GM23248 (cell line): ENCODE data around the gene SCN8A. TPM values are rescaled to one million over a fixed set of nuclear protein-coding genes. Genes with fewer than 3 reads are reported as not detected.

Experiments used
- DNase-seq: peaks from one replicate; pipeline ENCODE4 v3.0.0-alpha.2; 2015
- H2AFZ ChIP-seq: fragments of 200-600 bp; sonication (generic); 2 replicates; pipeline ENCODE4 v1.6.1; 2016; ENCODE audit warnings: antibody characterized with exemption
- H3F3A ChIP-seq: fragments of 200-600 bp; sonication (generic); 2 replicates; pipeline ENCODE4 v1.6.1; 2016; ENCODE audit warnings: mild to moderate bottlenecking, antibody characterized with exemption, mixed run types; ENCODE audit not compliant: insufficient read depth
- H3K27ac ChIP-seq: fragments of 200-600 bp; sonication (generic); 2 replicates; pipeline ENCODE4 v1.5.1; 2016; ENCODE audit warnings: mild to moderate bottlenecking
- H3K27me3 ChIP-seq: fragments of 200-600 bp; sonication (generic); replicated peaks from 2 replicates; pipeline ENCODE4 v1.6.1; 2016; ENCODE audit warnings: mild to moderate bottlenecking; ENCODE audit not compliant: insufficient read depth
- H3K36me3 ChIP-seq: fragments of 200-600 bp; sonication (generic); 2 replicates; pipeline ENCODE4 v1.6.1; 2016; ENCODE audit warnings: low read depth, mild to moderate bottlenecking
- H3K4me1 ChIP-seq: fragments of 200-600 bp; sonication (generic); 2 replicates; pipeline ENCODE4 v1.6.1; 2016; ENCODE audit warnings: mild to moderate bottlenecking; ENCODE audit not compliant: insufficient read depth
- H3K4me2 ChIP-seq: fragments of 200-600 bp; sonication (generic); one replicate; pipeline ENCODE4 v1.6.1; 2016; ENCODE audit warnings: mild to moderate bottlenecking; ENCODE audit not compliant: unreplicated experiment
- H3K4me3 ChIP-seq: fragments of 200-600 bp; sonication (generic); 2 replicates; pipeline ENCODE4 v1.5.1; 2016; ENCODE audit warnings: mild to moderate bottlenecking
- H3K79me2 ChIP-seq: fragments of 200-600 bp; sonication (generic); 2 replicates; pipeline ENCODE4 v1.6.1; 2016; ENCODE audit warnings: mild to moderate bottlenecking; ENCODE audit not compliant: insufficient read depth
- H3K9ac ChIP-seq: fragments of 200-600 bp; sonication (generic); 2 replicates; pipeline ENCODE4 v1.6.1; 2016; ENCODE audit warnings: mild to moderate bottlenecking
- H3K9me2 ChIP-seq: fragments of 200-600 bp; sonication (generic); 2 replicates; pipeline ENCODE4 v1.6.1; 2016; ENCODE audit warnings: mixed run types, mild to moderate bottlenecking, moderate library complexity; ENCODE audit not compliant: insufficient read depth
- H3K9me3 ChIP-seq: fragments of 200-600 bp; sonication (generic); one replicate; pipeline ENCODE4 v1.6.1; 2017; ENCODE audit warnings: low read depth
- H4K20me1 ChIP-seq: fragments of 200-600 bp; sonication (generic); 2 replicates; pipeline ENCODE4 v1.6.0; 2016; ENCODE audit not compliant: insufficient read depth
- EZH2 ChIP-seq: fragments of 200-600 bp; sonication (generic); IDR thresholded peaks from 2 replicates; pipeline ENCODE4 v1.6.1; 2018; ENCODE audit warnings: antibody characterized with exemption, mild to moderate bottlenecking; ENCODE audit not compliant: insufficient read depth, poor library complexity, severe bottlenecking
- EZH2phosphoT487 ChIP-seq: fragments of 200-600 bp; sonication (generic); IDR thresholded peaks from 2 replicates; pipeline ENCODE4 v1.6.1; 2018; ENCODE audit warnings: antibody characterized with exemption, moderate library complexity, mild to moderate bottlenecking, low read depth; ENCODE audit not compliant: insufficient read depth
- WGBS, 2 experiments: methylation state at CpG; one replicate each; pipeline ENCODE4 v1.1.6; 2015 to 2017; ENCODE audit warnings: low lambda C conversion rate in 2 of 2, low coverage in 1 of 2; ENCODE audit errors: missing lambda C conversion rate in 2 of 2; 5-methylcytosine and 5-hydroxymethylcytosine counted together
- in situ Hi-C: fragments of 300-500 bp; cut with MboI; formaldehyde crosslinking; loops from 2 replicates; pipeline ENCODE4 v1.15.0; 2020
- polyA plus RNA-seq: library from polyadenylated mRNA; unstranded; fragments of >200 nt; fragmentation: Nextera tagmentation; extraction: Ambion mirVana; gene quantifications from 2 replicates; pipeline ENCODE4 v1.2.1, GENCODE V29; 2016
- total RNA-seq: library from RNA; depleted of rRNA; stranded (reverse); fragments of >200 nt; shearing (Covaris generic); gene quantifications from 2 replicates; pipeline ENCODE4 v1.2.3, GENCODE V29; 2014

Gene SCN8A
- total and polyA plus RNA-seq, 2 experiments from 2014 or later: 6.7 to 13.8 TPM

DNA sequence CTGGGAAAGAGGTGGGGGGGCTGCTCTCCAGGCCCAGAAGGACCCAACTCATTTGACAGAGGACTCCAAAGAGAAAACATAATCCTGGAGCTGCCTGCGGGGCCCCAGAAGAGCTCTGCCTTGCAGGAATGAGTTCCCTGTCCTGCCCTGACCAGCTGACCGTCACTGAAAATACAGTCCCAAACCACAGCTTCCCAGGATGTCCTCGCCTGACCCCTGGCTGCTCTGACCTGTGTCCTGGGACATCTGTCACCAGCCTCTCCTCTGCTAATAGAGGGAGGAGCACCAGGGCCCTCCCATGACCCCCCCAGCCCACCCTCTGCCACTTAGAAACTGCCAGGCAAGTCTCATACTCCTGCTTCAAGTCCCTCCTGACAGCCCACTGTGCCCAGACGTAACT lies 247.7 kb downstream of the SCN8A start:
- Histone ChIP-seq H3K27ac (no peak overlapping the region), H3K9me3 (no peaks in the 10 kb centered on the region), H2AFZ (no peak overlapping the region), H3K9me2 (no peaks in the 10 kb centered on the region), H3K4me2 (no peak overlapping the region), H3F3A (no peaks in the 10 kb centered on the region), H4K20me1 (no peaks in the 10 kb centered on the region), H3K27me3 (peaks cover 69% of the 10 kb centered on the region), H3K79me2 (no peaks in the 10 kb centered on the region), H3K4me3 (no peak overlapping the region), H3K9ac (no peak overlapping the region), H3K36me3 (no peaks in the 10 kb centered on the region), H3K4me1 (no peaks in the 10 kb centered on the region)
- TF ChIP-seq EZH2: no peak
- no peak for TF ChIP-seq EZH2phosphoT487
- 49 to 56% methylated on average over 4 of the region's 4 CpGs for WGBS, 2 experiments
- DNase-seq: no peak
- in situ Hi-C loops: no loop called here

GRCh38 chr12:51839310-51839947 lies 248.4 kb downstream of the SCN8A start:
- no peaks in the 10 kb centered on the region for H3K36me3 ChIP-seq
- peaks cover 74% of the 10 kb centered on the region for H3K27me3 ChIP-seq
- TF ChIP-seq EZH2phosphoT487: no peak
- TF ChIP-seq EZH2: no peak
- no peak overlapping the region for H2AFZ ChIP-seq
- H3K4me2 ChIP-seq: no peak overlapping the region
- no peak overlapping the region for H3K9ac ChIP-seq
- DNase-seq: no peak
- no peaks in the 10 kb centered on the region for H4K20me1 ChIP-seq
- H3K79me2 ChIP-seq: no peaks in the 10 kb centered on the region
- 44 to 50% methylated on average over 5 of the region's 5 CpGs for WGBS, 2 experiments
- no peaks in the 10 kb centered on the region for H3K4me1 ChIP-seq
- no peaks in the 10 kb centered on the region for H3F3A ChIP-seq
- in situ Hi-C loops: no loop called here
- H3K9me2 ChIP-seq: no peaks in the 10 kb centered on the region
- H3K27ac ChIP-seq: no peak overlapping the region
- no peaks in the 10 kb centered on the region for H3K9me3 ChIP-seq
- H3K4me3 ChIP-seq: no peak overlapping the region

- peaks cover 76% of the 10 kb centered on the region for H3K27me3 ChIP-seq
- H3K4me1 ChIP-seq: no peaks in the 10 kb centered on the region
Observed at GRCh38 chr12:51840966-51841365, 249.9 kb downstream of the SCN8A start.

GRCh38 chr12:51841727-51842126 lies 250.7 kb downstream of the SCN8A start:
- no peaks in the 10 kb centered on the region for H4K20me1 ChIP-seq
- no peaks in the 10 kb centered on the region for H3K9me3 ChIP-seq
- WGBS, 2 experiments: 4% methylated on average over 6 of the region's 6 CpGs
- no peak overlapping the region for H3K27ac ChIP-seq
- H3K4me1 ChIP-seq: no peaks in the 10 kb centered on the region
- no peaks in the 10 kb centered on the region for H3F3A ChIP-seq
- H3K4me2 ChIP-seq: no peak overlapping the region
- peaks cover 78% of the 10 kb centered on the region for H3K27me3 ChIP-seq
- TF ChIP-seq EZH2 (no peak), EZH2phosphoT487 (no peak)
- no peaks in the 10 kb centered on the region for H3K79me2 ChIP-seq
- no peak overlapping the region for H3K9ac ChIP-seq
- DNase-seq: no peak
- no peak overlapping the region for H2AFZ ChIP-seq
- H3K36me3 ChIP-seq: no peaks in the 10 kb centered on the region
- H3K9me2 ChIP-seq: no peaks in the 10 kb centered on the region
- in situ Hi-C loops: no loop called here
- no peak overlapping the region for H3K4me3 ChIP-seq

More at GRCh38 chr12:51840966-51841365, 249.9 kb downstream of the SCN8A start:
- Histone ChIP-seq H3F3A (no peaks in the 10 kb centered on the region), H3K4me2 (no peak overlapping the region), H3K4me3 (no peak overlapping the region), H4K20me1 (no peaks in the 10 kb centered on the region), H3K79me2 (no peaks in the 10 kb centered on the region), H2AFZ (no peak overlapping the region), H3K27ac (no peak overlapping the region), H3K36me3 (no peaks in the 10 kb centered on the region), H3K9ac (no peak overlapping the region), H3K9me2 (no peaks in the 10 kb centered on the region), H3K9me3 (no peaks in the 10 kb centered on the region)
- 46 to 56% methylated on average over 6 of the region's 6 CpGs for WGBS, 2 experiments
- no peak for TF ChIP-seq EZH2phosphoT487
- TF ChIP-seq EZH2: no peak
- in situ Hi-C loops: no loop called here
- no peak for DNase-seq

GRCh38 chr12:51844854-51845253 lies 253.8 kb downstream of the SCN8A start:
- no peaks in the 10 kb centered on the region; the same call in 1 of the 2 replicates for H3K4me1 ChIP-seq
- no peak for DNase-seq
- no peak for TF ChIP-seq EZH2
- no peak for TF ChIP-seq EZH2phosphoT487
- no peaks in the 10 kb centered on the region for H3K79me2 ChIP-seq
- no peaks in the 10 kb centered on the region for H3K9me2 ChIP-seq
- H3K9me3 ChIP-seq: no peaks in the 10 kb centered on the region
- no peak overlapping the region for H3K4me3 ChIP-seq
- WGBS, 2 experiments: 51 to 52% methylated on average over 4 of the region's 4 CpGs
- H4K20me1 ChIP-seq: no peaks in the 10 kb centered on the region
- H3K9ac ChIP-seq: no peak overlapping the region
- no peaks in the 10 kb centered on the region for H3F3A ChIP-seq
- H3K4me2 ChIP-seq: no peak overlapping the region
- no peaks in the 10 kb centered on the region for H3K36me3 ChIP-seq
- H3K27ac ChIP-seq: no peak overlapping the region
- in situ Hi-C loops: no loop called here
- no peak overlapping the region for H2AFZ ChIP-seq
- peaks cover 79% of the 10 kb centered on the region for H3K27me3 ChIP-seq
